GM12874 (cell line): ENCODE measurements around the gene FAM117A.

Experiments
- CTCF ChIP-seq: IDR thresholded peaks from 2 replicates; pipeline ENCODE4 v1.5.1; 2011; ENCODE audit warnings: low read depth, mild to moderate bottlenecking, control low read depth, low read length, moderate library complexity; ENCODE audit not compliant: insufficient read depth

Gene FAM117A

DNA sequence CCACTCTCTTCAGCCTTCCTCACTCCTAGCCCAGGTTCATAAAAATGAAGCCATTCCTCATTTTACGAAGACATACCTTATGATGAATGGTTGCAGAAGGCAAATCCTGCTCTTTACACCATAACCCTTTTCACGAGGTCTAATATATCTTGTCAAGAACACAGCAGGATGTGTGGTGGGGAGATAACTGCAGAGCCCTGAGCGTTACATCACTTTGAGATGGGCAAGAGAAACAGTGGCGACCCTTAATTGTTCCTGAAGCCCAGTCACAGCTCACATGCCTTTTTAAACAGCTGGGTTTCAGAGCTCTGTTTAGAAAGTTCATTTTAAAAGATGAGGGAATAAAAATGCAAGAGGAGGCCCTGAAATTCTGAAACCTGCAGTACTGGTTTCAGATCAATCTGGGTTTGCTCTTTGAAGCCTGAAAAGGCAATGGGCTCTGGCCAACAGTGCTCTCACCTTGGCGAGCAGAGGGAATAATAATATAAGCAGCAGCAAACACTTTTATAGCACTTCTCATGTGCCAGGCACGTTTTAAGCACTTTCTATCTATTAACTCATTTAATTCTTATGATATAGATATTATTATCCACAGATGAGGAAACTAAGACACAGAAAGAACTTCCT, 2.9 kb downstream of the FAM117A start:
- no peak for TF ChIP-seq CTCF

GRCh38 chr17:49760296-49760695, 3.6 kb downstream of the FAM117A start:
- no peak for TF ChIP-seq CTCF

DNA sequence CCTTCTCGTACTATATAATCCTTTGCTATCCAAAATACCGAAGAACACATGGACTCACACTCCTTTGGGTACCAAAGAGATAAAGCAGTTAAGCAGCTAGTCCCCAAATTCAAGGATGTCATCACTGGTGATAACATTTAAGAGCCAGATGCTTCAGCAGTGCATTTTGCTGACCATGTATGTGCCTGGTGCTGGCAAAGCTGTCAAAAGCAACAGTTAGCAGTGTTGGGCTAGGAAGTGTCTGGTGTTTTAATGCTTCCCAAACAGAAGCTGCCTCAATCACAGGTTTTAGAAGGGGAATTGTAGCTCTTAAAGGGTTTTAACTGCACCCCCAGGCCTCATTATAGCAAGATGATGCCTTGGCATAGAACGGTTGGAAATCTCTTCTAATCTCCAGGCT, 4.7 kb downstream of the FAM117A start:
- TF ChIP-seq CTCF, result no peak

GRCh38 chr17:49757151-49757777, 6.7 kb downstream of the FAM117A start:
- TF ChIP-seq CTCF, result no peak

GRCh38 chr17:49756323-49757150, 7.4 kb downstream of the FAM117A start:
- TF ChIP-seq CTCF, result no peak

DNA sequence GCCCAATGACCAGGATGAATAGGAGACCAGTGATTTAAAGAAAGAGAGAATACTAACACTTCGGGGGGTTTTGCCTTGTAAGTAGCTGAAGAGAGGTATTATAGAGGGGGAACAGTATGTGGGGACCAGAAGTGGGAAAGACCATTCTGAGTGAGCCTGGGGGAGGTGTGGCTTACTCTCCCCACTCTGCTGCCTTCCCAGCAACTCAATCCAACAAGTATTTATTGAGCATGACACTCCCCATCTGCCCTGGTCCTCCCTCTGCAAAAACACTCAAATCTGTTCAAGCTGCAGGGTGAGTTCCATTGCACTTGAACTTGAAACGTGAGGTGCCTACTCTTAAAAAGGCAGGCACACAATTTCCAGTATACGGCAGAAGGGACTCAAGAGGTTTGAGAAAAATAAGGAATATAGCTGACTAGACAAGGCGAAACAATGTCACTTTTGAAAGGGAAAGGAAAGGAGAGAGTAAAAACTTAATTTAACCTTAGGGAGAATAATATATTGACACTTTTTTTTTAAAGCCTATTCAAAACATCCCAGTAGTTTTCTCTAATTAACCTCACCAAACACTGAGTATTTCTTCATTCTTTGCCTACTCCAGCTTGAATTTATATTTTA, 8.2 kb downstream of the FAM117A start:
- no peak for TF ChIP-seq CTCF

- no peak for TF ChIP-seq CTCF
These were observed 10.0 kb downstream of the FAM117A start for GRCh38 chr17:49753959-49754391.
